ENCODE results near the gene PIGV.

Gene PIGV

DNA sequence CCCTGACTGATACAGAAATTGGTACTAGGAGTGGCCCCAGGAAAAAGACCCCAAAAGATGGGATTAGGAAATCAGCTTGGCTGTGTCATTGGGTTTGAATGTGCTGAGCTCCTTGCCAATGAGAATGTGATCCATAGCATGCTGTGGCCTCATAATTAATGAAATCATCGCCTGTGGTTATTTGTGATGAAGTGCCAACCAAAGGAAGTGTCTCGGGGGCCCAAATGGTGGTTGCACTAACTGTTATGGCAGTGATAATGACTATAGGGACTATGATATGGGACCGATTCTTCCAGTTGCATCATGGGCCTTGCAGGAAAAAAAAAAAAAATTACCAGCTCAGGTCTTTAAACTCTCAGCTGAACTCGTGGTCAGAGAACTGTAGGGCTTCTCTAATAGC, 23.3 kb downstream of the PIGV start:
- Histone ChIP-seq H3K36me3 (ENCODE audit: low read length) (no peaks in the 10 kb centered on the region), H3K9ac (ENCODE audit: low read length) (no peak overlapping the region), H3F3A (ENCODE audit: insufficient read depth) (no peaks in the 10 kb centered on the region), H3K9me2 (replicated peaks; ENCODE audit: insufficient read depth, low read length) (no peaks in the 10 kb centered on the region), H3K79me2 (ENCODE audit: insufficient read depth, low read length) (no peaks in the 10 kb centered on the region), H2AFZ (ENCODE audit: low read depth, low read length, severe bottlenecking) (no peak overlapping the region), H3K9me3 (ENCODE audit: insufficient read depth, low read length) (no peaks in the 10 kb centered on the region), H3K4me2 (ENCODE audit: low read depth, low read length, poor library complexity, severe bottlenecking) (no peak overlapping the region), H3K4me3 (ENCODE audit: insufficient read depth, low read length, poor library complexity, severe bottlenecking) (no peak overlapping the region), H3K27me3 (ENCODE audit: low read length) (no peaks in the 10 kb centered on the region), H4K20me1 (ENCODE audit: low read depth, low read length) (no peaks in the 10 kb centered on the region), H3K27ac (ENCODE audit: low read depth, low read length) (no peak overlapping the region)
- TF ChIP-seq EZH2phosphoT487 (conservative IDR thresholded peaks at IDR 0.05; ENCODE audit: low read length) = no peak
- TF ChIP-seq, protein P1, sequence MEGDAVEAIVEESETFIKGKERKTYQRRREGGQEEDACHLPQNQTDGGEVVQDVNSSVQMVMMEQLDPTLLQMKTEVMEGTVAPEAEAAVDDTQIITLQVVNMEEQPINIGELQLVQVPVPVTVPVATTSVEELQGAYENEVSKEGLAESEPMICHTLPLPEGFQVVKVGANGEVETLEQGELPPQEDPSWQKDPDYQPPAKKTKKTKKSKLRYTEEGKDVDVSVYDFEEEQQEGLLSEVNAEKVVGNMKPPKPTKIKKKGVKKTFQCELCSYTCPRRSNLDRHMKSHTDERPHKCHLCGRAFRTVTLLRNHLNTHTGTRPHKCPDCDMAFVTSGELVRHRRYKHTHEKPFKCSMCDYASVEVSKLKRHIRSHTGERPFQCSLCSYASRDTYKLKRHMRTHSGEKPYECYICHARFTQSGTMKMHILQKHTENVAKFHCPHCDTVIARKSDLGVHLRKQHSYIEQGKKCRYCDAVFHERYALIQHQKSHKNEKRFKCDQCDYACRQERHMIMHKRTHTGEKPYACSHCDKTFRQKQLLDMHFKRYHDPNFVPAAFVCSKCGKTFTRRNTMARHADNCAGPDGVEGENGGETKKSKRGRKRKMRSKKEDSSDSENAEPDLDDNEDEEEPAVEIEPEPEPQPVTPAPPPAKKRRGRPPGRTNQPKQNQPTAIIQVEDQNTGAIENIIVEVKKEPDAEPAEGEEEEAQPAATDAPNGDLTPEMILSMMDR (IDR thresholded peaks at IDR 0.05; ENCODE audit: insufficient read depth, low read length, poor library complexity, severe bottlenecking) = no peak

DNA sequence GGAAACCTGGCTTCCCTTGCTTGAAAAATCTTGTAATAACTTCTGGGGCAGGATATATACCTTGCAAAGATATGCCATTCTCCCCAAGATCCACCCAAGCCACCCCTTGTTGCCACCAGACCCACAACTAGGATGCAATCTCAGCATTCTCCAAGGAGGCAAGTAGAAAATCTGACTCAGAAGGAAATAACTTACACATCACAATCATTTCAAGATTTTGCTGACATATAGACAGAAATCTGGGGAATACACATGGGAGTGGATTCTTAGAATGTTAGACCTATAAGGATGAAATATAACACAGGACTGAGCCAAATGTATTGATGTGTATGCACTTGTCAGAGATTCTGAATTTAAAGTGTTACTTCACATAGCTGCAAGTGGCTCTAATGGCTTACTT, 24.0 kb downstream of the PIGV start:
- H3K79me2 ChIP-seq (ENCODE audit: insufficient read depth, low read length) = no peaks in the 10 kb centered on the region
- H3K9ac ChIP-seq (ENCODE audit: low read length) = no peak overlapping the region
- no peak overlapping the region for H3K27ac ChIP-seq (ENCODE audit: low read depth, low read length)
- H4K20me1 ChIP-seq (ENCODE audit: low read depth, low read length) = no peaks in the 10 kb centered on the region
- H3K36me3 ChIP-seq (ENCODE audit: low read length) = no peaks in the 10 kb centered on the region
- no peaks in the 10 kb centered on the region for H3K9me3 ChIP-seq (ENCODE audit: insufficient read depth, low read length)
- H2AFZ ChIP-seq (ENCODE audit: low read depth, low read length, severe bottlenecking) = no peak overlapping the region
- no peaks in the 10 kb centered on the region for H3K27me3 ChIP-seq (ENCODE audit: low read length)
- H3K4me2 ChIP-seq (ENCODE audit: low read depth, low read length, poor library complexity, severe bottlenecking) = no peak overlapping the region
- no peaks in the 10 kb centered on the region for H3K9me2 ChIP-seq (replicated peaks; ENCODE audit: insufficient read depth, low read length)
- H3F3A ChIP-seq (ENCODE audit: insufficient read depth) = no peaks in the 10 kb centered on the region
- no peak overlapping the region for H3K4me3 ChIP-seq (ENCODE audit: insufficient read depth, low read length, poor library complexity, severe bottlenecking)
- no peak for TF ChIP-seq EZH2phosphoT487 (conservative IDR thresholded peaks at IDR 0.05; ENCODE audit: low read length)

DNA sequence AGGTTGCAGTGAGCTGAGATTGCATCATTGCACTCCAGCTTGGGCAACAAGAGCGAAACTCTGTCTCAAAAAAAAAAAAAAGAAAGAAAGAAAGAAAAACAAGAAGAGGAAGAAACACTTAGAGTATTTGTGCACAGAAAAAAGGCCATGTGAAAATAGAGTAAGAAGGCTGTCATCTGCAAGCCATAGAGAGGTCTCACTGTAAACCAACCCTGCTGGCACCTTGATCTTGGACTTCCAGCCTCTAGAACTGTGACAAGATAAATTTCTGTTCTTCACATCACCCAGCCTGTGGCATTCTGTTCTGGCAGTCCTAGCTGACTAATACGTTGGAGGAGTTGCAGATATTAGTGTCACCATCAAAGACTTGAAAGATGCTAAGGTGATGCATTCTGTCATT, 26.6 kb downstream of the PIGV start:
- Histone ChIP-seq H3K27me3 (ENCODE audit: low read length) (no peaks in the 10 kb centered on the region), H3K9me2 (replicated peaks; ENCODE audit: insufficient read depth, low read length) (no peaks in the 10 kb centered on the region), H2AFZ (ENCODE audit: low read depth, low read length, severe bottlenecking) (no peak overlapping the region), H3K4me2 (ENCODE audit: low read depth, low read length, poor library complexity, severe bottlenecking) (no peak overlapping the region), H3K4me3 (ENCODE audit: insufficient read depth, low read length, poor library complexity, severe bottlenecking) (no peak overlapping the region), H4K20me1 (ENCODE audit: low read depth, low read length) (no peaks in the 10 kb centered on the region), H3K36me3 (ENCODE audit: low read length) (no peaks in the 10 kb centered on the region), H3K79me2 (ENCODE audit: insufficient read depth, low read length) (no peaks in the 10 kb centered on the region), H3K9me3 (ENCODE audit: insufficient read depth, low read length) (no peaks in the 10 kb centered on the region), H3K27ac (ENCODE audit: low read depth, low read length) (no peak overlapping the region), H3K9ac (ENCODE audit: low read length) (no peak overlapping the region), H3F3A (ENCODE audit: insufficient read depth) (no peaks in the 10 kb centered on the region)
- TF ChIP-seq, protein P1 (IDR thresholded peaks at IDR 0.05; ENCODE audit: insufficient read depth, low read length, poor library complexity, severe bottlenecking) = no peak
- TF ChIP-seq EZH2phosphoT487 (conservative IDR thresholded peaks at IDR 0.05; ENCODE audit: low read length) = no peak

DNA sequence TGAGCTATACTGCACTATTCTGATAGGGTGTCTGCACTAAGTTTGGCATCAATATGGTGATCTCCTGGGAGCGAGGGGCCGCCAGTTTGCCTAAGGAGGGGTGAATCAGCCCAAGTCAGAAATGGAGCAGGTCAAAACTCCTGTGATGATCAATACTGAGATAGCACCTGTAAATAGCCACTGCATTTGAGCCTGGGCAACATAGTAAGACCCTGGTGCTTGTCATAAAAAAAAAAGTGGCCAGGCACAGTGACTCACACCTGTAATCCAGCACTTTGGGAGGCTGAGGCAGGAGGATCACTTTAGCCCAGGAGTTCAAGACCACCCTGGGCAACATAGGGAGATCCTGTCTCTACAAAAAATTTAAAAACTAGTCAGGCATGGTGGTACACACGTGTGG, 27.1 kb downstream of the PIGV start:
- H2AFZ ChIP-seq (ENCODE audit: low read depth, low read length, severe bottlenecking) = no peak overlapping the region
- H3K27ac ChIP-seq (ENCODE audit: low read depth, low read length) = no peak overlapping the region
- no peaks in the 10 kb centered on the region for H3K36me3 ChIP-seq (ENCODE audit: low read length)
- TF ChIP-seq, protein P1 (IDR thresholded peaks at IDR 0.05; ENCODE audit: insufficient read depth, low read length, poor library complexity, severe bottlenecking) = no peak
- no peak for TF ChIP-seq EZH2phosphoT487 (conservative IDR thresholded peaks at IDR 0.05; ENCODE audit: low read length)
- no peaks in the 10 kb centered on the region for H3K27me3 ChIP-seq (ENCODE audit: low read length)
- no peaks in the 10 kb centered on the region for H3K9me2 ChIP-seq (replicated peaks; ENCODE audit: insufficient read depth, low read length)
- no peak overlapping the region for H3K4me3 ChIP-seq (ENCODE audit: insufficient read depth, low read length, poor library complexity, severe bottlenecking)
- H4K20me1 ChIP-seq (ENCODE audit: low read depth, low read length) = no peaks in the 10 kb centered on the region
- no peak overlapping the region for H3K4me2 ChIP-seq (ENCODE audit: low read depth, low read length, poor library complexity, severe bottlenecking)
- no peaks in the 10 kb centered on the region for H3F3A ChIP-seq (ENCODE audit: insufficient read depth)
- H3K9ac ChIP-seq (ENCODE audit: low read length) = no peak overlapping the region
- no peaks in the 10 kb centered on the region for H3K79me2 ChIP-seq (ENCODE audit: insufficient read depth, low read length)
- no peaks in the 10 kb centered on the region for H3K9me3 ChIP-seq (ENCODE audit: insufficient read depth, low read length)
